Renal pelvis (tissue), 12 donors: ENCODE data around the gene CASQ1. TPM values are rescaled to one million over a fixed set of nuclear protein-coding genes. Genes with fewer than 3 reads are reported as not detected.

Experiments used
- DNase-seq: peaks from one replicate; pipeline ENCODE4 v3.0.0-alpha.2; 2013
- long read RNA-seq, 16 experiments: transcript quantifications; one replicate each; lab custom pipeline, GENCODE V29; 2026
- polyA plus RNA-seq, 3 donors: library from polyadenylated mRNA; unstranded; fragments of 120-200 nt; gene quantifications; one replicate each; pipeline ENCODE4 v1.2.1, GENCODE V29; 2013; ENCODE audit not compliant: insufficient read length in 3 of 3

The CASQ1 gene
- under 1 TPM; 0.30 to 0.99 (median 0.81) TPM for polyA plus RNA-seq
- long read RNA-seq, donor 1, result 0 reads
- long read RNA-seq, donor 2, partial matches to known transcripts, result 0 of 1 reads
- long read RNA-seq, donor 2, other reads (novel, unspliced or antisense), result 0 of 1 reads
- long read RNA-seq, donor 3, result 0 reads
- long read RNA-seq, donor 4, result 0 reads
- long read RNA-seq, donor 5, result 0 reads
- long read RNA-seq, donor 6, result 0 reads
- long read RNA-seq, donor 7, result 0 reads
- long read RNA-seq, donor 8, result 0 reads
- long read RNA-seq, donor 9, result 0 reads
- long read RNA-seq, donor 10, result 0 reads
- long read RNA-seq, donor 11, result 0 reads
- long read RNA-seq, donor 12, result 0 reads
- long read RNA-seq, donor 13, result 0 reads
- long read RNA-seq, donor 14, result 0 reads
- long read RNA-seq, donor 15, partial matches to known transcripts, result 0 of 1 reads
- long read RNA-seq, donor 15, other reads (novel, unspliced or antisense), result 0 of 1 reads
- long read RNA-seq, donor 16, result 0 reads

- no peak for DNase-seq
These were observed at the start of gene CASQ1 for GRCh38 chr1:160189649-160190625. Gene CASQ1, plus strand, starts transcription at chr1:160190575. Its CDS starts 177 bp downstream, at chr1:160190752.

- no peak for DNase-seq
These were observed 46.7 kb upstream of the CASQ1 start for GRCh38 chr1:160143695-160144094.

- DNase-seq, result no peak
These were observed 45.5 kb upstream of the CASQ1 start for GRCh38 chr1:160144921-160145320.

- no peak for DNase-seq
These were observed 44.3 kb upstream of the CASQ1 start for GRCh38 chr1:160146107-160146506.

- no peak for DNase-seq
These were observed 42.3 kb upstream of the CASQ1 start for GRCh38 chr1:160148121-160148520.

GRCh38 chr1:160149233-160149632 is 41.1 kb upstream of the CASQ1 start:
- DNase-seq, result no peak

GRCh38 chr1:160149716-160150115 is 40.7 kb upstream of the CASQ1 start:
- no peak for DNase-seq

- DNase-seq, result no peak
These were observed 39.1 kb upstream of the CASQ1 start, which contains the start of gene ATP1A4 for GRCh38 chr1:160151303-160151702. Gene ATP1A4, plus strand, starts transcription at chr1:160151603. Its CDS starts 438 bp downstream, at chr1:160152041.

- no peak for DNase-seq
These were observed 35.6 kb upstream of the CASQ1 start for GRCh38 chr1:160154790-160155189.

- DNase-seq, result no peak
These were observed 34.0 kb upstream of the CASQ1 start for GRCh38 chr1:160156361-160156760.

GRCh38 chr1:160157174-160157573 is 33.2 kb upstream of the CASQ1 start:
- DNase-seq, result no peak

- no peak for DNase-seq
These were observed 32.3 kb upstream of the CASQ1 start for GRCh38 chr1:160158031-160158430.

- DNase-seq, result no peak
These were observed 31.8 kb upstream of the CASQ1 start for GRCh38 chr1:160158534-160158933.

- DNase-seq, result no peak
These were observed 30.5 kb upstream of the CASQ1 start for GRCh38 chr1:160159846-160160245.

- no peak for DNase-seq
These were observed 28.2 kb upstream of the CASQ1 start for GRCh38 chr1:160161965-160162705.

- DNase-seq, result no peak
These were observed 27.4 kb upstream of the CASQ1 start for GRCh38 chr1:160162931-160163330.

GRCh38 chr1:160163615-160164014 is 26.8 kb upstream of the CASQ1 start:
- DNase-seq, result no peak

- no peak for DNase-seq
These were observed 26.3 kb upstream of the CASQ1 start for GRCh38 chr1:160164121-160164520.

- no peak for DNase-seq
These were observed 24.1 kb upstream of the CASQ1 start for GRCh38 chr1:160166166-160166868.

- DNase-seq, result no peak
These were observed 23.3 kb upstream of the CASQ1 start for GRCh38 chr1:160167056-160167455.

- no peak for DNase-seq
These were observed 22.8 kb upstream of the CASQ1 start for GRCh38 chr1:160167580-160167979.
